NCI-H2107 (cell line): Measurements from ENCODE around the gene SKIC2.
"Not testable (repeated sequence)": the region's sequence is repeated elsewhere in the genome, so short reads cannot be mapped to it uniquely, and the experiment has no call there.

ENCODE experiments used
- DNase-seq: peaks from one replicate; lab custom pipeline; 2025; lab: John Stamatoyannopoulos, UW

Gene SKIC2

GRCh38 chr6:31958741-31959739, at the start of gene SKIC2, which contains the start of gene NELFE:
TSS of gene SKIC2 (plus strand) at chr6:31959175. CDS start at chr6:31959193, 18 bp downstream.
TSS of gene NELFE (minus strand) at chr6:31958971. CDS start at chr6:31958446, 525 bp downstream.
- DNase-seq = peak; percentile 73

GRCh38 chr6:31909298-31909697, 49.7 kb upstream of the SKIC2 start:
- not testable (repeated sequence) for DNase-seq

- DNase-seq = no peak
These were observed 47.0 kb upstream of the SKIC2 start for GRCh38 chr6:31911826-31912585.

GRCh38 chr6:31915351-31915750, 43.6 kb upstream of the SKIC2 start:
- no peak for DNase-seq

- DNase-seq = no peak
These were observed 43.2 kb upstream of the SKIC2 start for GRCh38 chr6:31915756-31916155.

- no peak for DNase-seq
These were observed 40.8 kb upstream of the SKIC2 start for GRCh38 chr6:31918069-31918720.

- DNase-seq = no peak
These were observed 39.2 kb upstream of the SKIC2 start for GRCh38 chr6:31919624-31920303.

- DNase-seq = no peak
These were observed 38.2 kb upstream of the SKIC2 start for GRCh38 chr6:31920811-31921210.

- DNase-seq = no peak
These were observed 36.0 kb upstream of the SKIC2 start for GRCh38 chr6:31922942-31923341.

- DNase-seq = no peak
These were observed 31.6 kb upstream of the SKIC2 start, which contains the start of gene C2 for GRCh38 chr6:31927242-31927862. TSS of gene C2 (plus strand) at chr6:31927717. CDS start at chr6:31927753, 36 bp downstream.

- no peak for DNase-seq
These were observed 30.9 kb upstream of the SKIC2 start for GRCh38 chr6:31927863-31928671.

- no peak for DNase-seq
These were observed 30.4 kb upstream of the SKIC2 start for GRCh38 chr6:31928672-31928939.

GRCh38 chr6:31930962-31931361, 28.0 kb upstream of the SKIC2 start:
- no peak for DNase-seq

GRCh38 chr6:31932137-31932536, 26.8 kb upstream of the SKIC2 start:
- DNase-seq = not testable (repeated sequence)

- DNase-seq = no peak
These were observed 25.4 kb upstream of the SKIC2 start for GRCh38 chr6:31933537-31933936.

GRCh38 chr6:31935021-31935420, 24.0 kb upstream of the SKIC2 start:
- DNase-seq = no peak

GRCh38 chr6:31935823-31936222, 23.2 kb upstream of the SKIC2 start:
- no peak for DNase-seq

- no peak for DNase-seq
These were observed 18.7 kb upstream of the SKIC2 start for GRCh38 chr6:31940256-31940664.

GRCh38 chr6:31943742-31944141, 15.2 kb upstream of the SKIC2 start:
- DNase-seq = no peak

- no peak for DNase-seq
These were observed 13.8 kb upstream of the SKIC2 start for GRCh38 chr6:31945154-31945506.
